B cell (primary cell): Measurements from ENCODE around the gene UBE2O. TPM values are rescaled to one million over a fixed set of nuclear protein-coding genes. Genes with fewer than 3 reads are reported as not detected.

Experiments
- ATAC-seq: fragments of 200-7000 bp; cut with Tn5 transposase; one replicate; pipeline ENCODE4 v1.10.0; 2021; ENCODE audit warnings: low read depth, mild to moderate bottlenecking, moderate number of reproducible peaks, moderate library complexity
- CTCF ChIA-PET: fragments of 350-600 bp; sonication (Branson Sonifier 250); formaldehyde crosslinking; loops from one replicate; lab custom pipeline; 2021; ENCODE audit warnings: antibody characterized with exemption, inconsistent platforms; lab: Charles Lee
- POLR2A ChIA-PET: fragments of 350-600 bp; sonication (Branson Sonifier 250); formaldehyde crosslinking; loops from one replicate; lab custom pipeline; 2021; ENCODE audit warnings: antibody characterized with exemption; lab: Charles Lee
- DNase-seq: peaks from one replicate; pipeline ENCODE4 v3.0.0; 2013
- H2AFZ ChIP-seq: 2 replicates; pipeline ENCODE4 v1.6.1; 2012; ENCODE audit warnings: mild to moderate bottlenecking, low read depth, low read length; ENCODE audit not compliant: insufficient read depth, poor library complexity, severe bottlenecking
- H3K27ac ChIP-seq, 2 donors: 1 replicate in 1 of 2; 2 replicates in 1 of 2; pipeline ENCODE4 v1.5.1; 2012 to 2013; ENCODE audit warnings: low read length in 2 of 2, mild to moderate bottlenecking in 2 of 2, moderate library complexity in 1 of 2
- H3K27me3 ChIP-seq, 4 experiments: fragments of 200-600 bp in 1 of 4; sonication (generic) in 1 of 4; replicated peaks in 1 of 4; 1 replicate in 2 of 4; 2 replicates in 2 of 4; pipeline versions ENCODE4 v1.6.1 to v1.7.0; 2013 to 2016; ENCODE audit warnings: low read length in 3 of 4, mild to moderate bottlenecking in 2 of 4, mixed read lengths in 1 of 4, moderate library complexity in 1 of 4; ENCODE audit not compliant: insufficient read depth in 4 of 4, control insufficient read depth in 3 of 4; ENCODE audit errors: control extremely low read depth in 1 of 4
- H3K36me3 ChIP-seq, 2 experiments: replicated peaks in 1 of 2; 1 replicate in 1 of 2; 2 replicates in 1 of 2; pipeline versions ENCODE4 v1.6.1 to v1.7.1; 2013; ENCODE audit warnings: low read length in 1 of 2; ENCODE audit not compliant: insufficient read depth in 2 of 2, control insufficient read depth in 1 of 2; ENCODE audit errors: control extremely low read depth in 1 of 2, extremely low read depth in 1 of 2
- H3K4me1 ChIP-seq, 2 donors: fragments of 200-600 bp in 1 of 2; sonication (generic) in 1 of 2; 1 replicate in 1 of 2; 2 replicates in 1 of 2; pipeline versions ENCODE4 v1.5.1 to v1.6.1; 2013 to 2017; ENCODE audit warnings: low read length in 2 of 2; ENCODE audit not compliant: control insufficient read depth in 2 of 2, insufficient read depth in 2 of 2
- H3K4me2 ChIP-seq: replicated peaks from 2 replicates; pipeline ENCODE3; 2012; ENCODE audit warnings: mild to moderate bottlenecking, low read depth, low read length; ENCODE audit not compliant: poor library complexity, severe bottlenecking
- H3K4me3 ChIP-seq, 5 experiments: fragments of 200-600 bp in 1 of 5; sonication (generic) in 1 of 5; 1 replicate in 3 of 5; 2 replicates in 2 of 5; pipeline versions ENCODE4 v1.5.1 to v1.7.0; 2011 to 2016; ENCODE audit warnings: low read length in 4 of 5, mild to moderate bottlenecking in 4 of 5, low read depth in 2 of 5, control low read depth in 1 of 5, moderate library complexity in 1 of 5; ENCODE audit not compliant: insufficient read depth in 1 of 5; ENCODE audit errors: control extremely low read depth in 1 of 5, extremely low read depth in 1 of 5
- H3K79me2 ChIP-seq: fragments of 200-600 bp; sonication (generic); one replicate; pipeline ENCODE4 v1.6.0; 2016; ENCODE audit warnings: low read length; ENCODE audit not compliant: control insufficient read depth, insufficient read depth
- H3K9ac ChIP-seq: fragments of 200-600 bp; sonication (generic); 2 replicates; pipeline ENCODE4 v1.6.1; 2017; ENCODE audit warnings: mild to moderate bottlenecking, low read length, moderate library complexity
- H3K9me3 ChIP-seq, 3 donors: one replicate each; pipeline versions ENCODE4 v1.6.1 to v1.7.1; 2013; ENCODE audit warnings: low read length in 2 of 3; ENCODE audit not compliant: control insufficient read depth in 2 of 3, insufficient read depth in 1 of 3; ENCODE audit errors: control extremely low read depth in 1 of 3
- H4K20me1 ChIP-seq: 2 replicates; pipeline ENCODE4 v1.6.0; 2012; ENCODE audit warnings: mild to moderate bottlenecking, low read length; ENCODE audit not compliant: insufficient read depth, control insufficient read depth, poor library complexity, severe bottlenecking
- H3K27ac Mint-ChIP-seq: one replicate; pipeline ENCODE4 v1.8.0; 2021; ENCODE audit warnings: mixed read lengths
- H3K27me3 Mint-ChIP-seq: one replicate; pipeline ENCODE4 v1.8.0; 2021; ENCODE audit warnings: mixed read lengths
- H3K4me1 Mint-ChIP-seq: one replicate; pipeline ENCODE4 v1.8.0; 2021; ENCODE audit warnings: mixed read lengths
- H3K4me3 Mint-ChIP-seq: one replicate; pipeline ENCODE4 v1.8.0; 2021; ENCODE audit warnings: mixed read lengths
- H3K9me3 Mint-ChIP-seq: one replicate; pipeline ENCODE4 v1.8.0; 2022; ENCODE audit warnings: mixed read lengths; ENCODE audit not compliant: insufficient read depth
- EZH2 ChIP-seq: IDR thresholded peaks from 2 replicates; pipeline ENCODE4 v1.6.1; 2012; ENCODE audit warnings: borderline replicate concordance, low read depth, mild to moderate bottlenecking, moderate library complexity, low read length; ENCODE audit not compliant: insufficient read depth, poor library complexity, severe bottlenecking
- WGBS: methylation state at CpG from one replicate; pipeline ENCODE4 v1.1.5; 2013; ENCODE audit warnings: missing lambda C conversion rate; ENCODE audit not compliant: insufficient coverage; 5-methylcytosine and 5-hydroxymethylcytosine counted together
- intact Hi-C: fragments of 100-400 bp; cut with micrococcal nuclease; formaldehyde crosslinking; loops from one replicate; pipeline ENCODE4 v1.10.0; 2022
- polyA plus RNA-seq: library from polyadenylated mRNA; depleted of rRNA; stranded (reverse); fragments of >200 nt; gene quantifications from 2 replicates; pipeline ENCODE4 v1.2.3, GENCODE V29; 2012
- total RNA-seq, 2 donors: library from RNA; stranded (reverse); fragments of 120-200 nt in 1 of 2; gene quantifications; 1 replicate in 1 of 2; 2 replicates in 1 of 2; pipeline versions ENCODE4 v1.2.3 to v1.2.4, GENCODE V29; 2013 to 2022
- TF ChIP-seq, protein P1 (sequence below): fragments of 200-600 bp; IDR thresholded peaks from one replicate; pipeline ENCODE4 v1.8.0; 2022; ENCODE audit warnings: antibody characterized with exemption, mild to moderate bottlenecking

The UBE2O gene
- total and polyA plus RNA-seq, 2 donors (not counting 1 experiment from before 2014, with no cell fraction given), result 41.3 to 54.0 TPM

- Histone ChIP-seq H3K9ac (no peak overlapping the region), H3K79me2 (peaks cover 32% of the 10 kb centered on the region), H3K27ac (no peak overlapping the region), H3K4me3 (no peak overlapping the region), H3K4me2 (no peak overlapping the region), H3K36me3 (peaks cover 0 to 88% of the 10 kb centered on the region in 2 experiments), H3K27me3 (no peaks in the 10 kb centered on the region), H3K4me1 (no peaks in the 10 kb centered on the region), H3K9me3 (no peaks in the 10 kb centered on the region), H2AFZ (no peak overlapping the region), H4K20me1 (peaks cover 26% of the 10 kb centered on the region)
- H3K27ac Mint-ChIP-seq, result no peak overlapping the region
- no peak overlapping the region for H3K4me3 Mint-ChIP-seq
- intact Hi-C loops, result no loop called here
- no peaks in the 10 kb centered on the region for H3K4me1 Mint-ChIP-seq
- ChIA-PET POLR2A (interaction anchor here (0.6 to 1.4 kb wide), 3 partner anchors 12 to 44 kb away, joined by 3 to 6 read pairs (median 6); partner anchors contain the start of gene PRPSAP1), CTCF (interaction anchor here (0.6 to 6.3 kb wide), 56 partner anchors 9 to 393 kb away, joined by 3 to 119 read pairs (median 5); partner anchors contain the start of genes AANAT, PRPSAP1, QRICH2 and RHBDF2)
- no peaks in the 10 kb centered on the region for H3K9me3 Mint-ChIP-seq
- peak; percentile 85 for DNase-seq
- no peaks in the 10 kb centered on the region for H3K27me3 Mint-ChIP-seq
- TF ChIP-seq, protein P1, sequence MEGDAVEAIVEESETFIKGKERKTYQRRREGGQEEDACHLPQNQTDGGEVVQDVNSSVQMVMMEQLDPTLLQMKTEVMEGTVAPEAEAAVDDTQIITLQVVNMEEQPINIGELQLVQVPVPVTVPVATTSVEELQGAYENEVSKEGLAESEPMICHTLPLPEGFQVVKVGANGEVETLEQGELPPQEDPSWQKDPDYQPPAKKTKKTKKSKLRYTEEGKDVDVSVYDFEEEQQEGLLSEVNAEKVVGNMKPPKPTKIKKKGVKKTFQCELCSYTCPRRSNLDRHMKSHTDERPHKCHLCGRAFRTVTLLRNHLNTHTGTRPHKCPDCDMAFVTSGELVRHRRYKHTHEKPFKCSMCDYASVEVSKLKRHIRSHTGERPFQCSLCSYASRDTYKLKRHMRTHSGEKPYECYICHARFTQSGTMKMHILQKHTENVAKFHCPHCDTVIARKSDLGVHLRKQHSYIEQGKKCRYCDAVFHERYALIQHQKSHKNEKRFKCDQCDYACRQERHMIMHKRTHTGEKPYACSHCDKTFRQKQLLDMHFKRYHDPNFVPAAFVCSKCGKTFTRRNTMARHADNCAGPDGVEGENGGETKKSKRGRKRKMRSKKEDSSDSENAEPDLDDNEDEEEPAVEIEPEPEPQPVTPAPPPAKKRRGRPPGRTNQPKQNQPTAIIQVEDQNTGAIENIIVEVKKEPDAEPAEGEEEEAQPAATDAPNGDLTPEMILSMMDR, result peak; percentile 97
- no peak for TF ChIP-seq EZH2
- peak; percentile 95 for ATAC-seq
- 74% methylated on average over 16 of the region's 16 CpGs for WGBS
These were observed 55.0 kb downstream of the UBE2O start for GRCh38 chr17:76397687-76398522.

DNA sequence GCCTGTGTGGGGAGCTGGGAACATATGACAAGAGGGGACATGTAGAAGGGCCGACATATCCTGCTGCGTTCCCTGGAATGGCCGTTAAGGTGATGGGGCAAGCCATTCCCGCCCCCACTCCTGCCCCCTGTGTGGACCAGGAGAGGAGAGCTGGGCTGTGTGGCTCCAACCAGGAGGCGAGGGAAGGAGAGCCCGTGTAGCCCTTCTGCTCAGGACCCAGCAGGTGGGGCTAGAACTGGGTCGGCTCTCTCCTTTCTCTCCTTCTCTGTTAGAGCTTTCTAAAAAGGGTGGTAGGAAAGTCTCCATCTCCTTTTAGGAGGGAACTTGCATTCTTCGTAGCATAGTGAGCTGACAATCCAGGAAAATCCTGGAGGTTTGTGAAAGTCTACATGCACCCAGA lies 55.8 kb downstream of the UBE2O start:
- TF ChIP-seq EZH2, result no peak
- TF ChIP-seq, protein P1, result no peak

More for the DNA sequence above, 55.8 kb downstream of the UBE2O start:
- intact Hi-C loops, result no loop called here
- H3K4me1 ChIP-seq, result no peaks in the 10 kb centered on the region
- Mint-ChIP-seq H3K27ac (no peak overlapping the region), H3K4me1 (no peaks in the 10 kb centered on the region), H3K27me3 (no peaks in the 10 kb centered on the region), H3K4me3 (no peak overlapping the region), H3K9me3 (no peaks in the 10 kb centered on the region)
- peaks cover 25% of the 10 kb centered on the region for H3K79me2 ChIP-seq
- H3K9me3 ChIP-seq, result no peaks in the 10 kb centered on the region
- H3K4me3 ChIP-seq, result no peak overlapping the region
- no peak overlapping the region for H3K27ac ChIP-seq
- no peaks in the 10 kb centered on the region for H3K27me3 ChIP-seq
- no peak overlapping the region for H3K4me2 ChIP-seq
- H2AFZ ChIP-seq, result no peak overlapping the region
- DNase-seq (no peak), ATAC-seq (no peak)
- POLR2A ChIA-PET, result interaction anchor here (0.6 to 1.2 kb wide), 2 partner anchors 14 to 43 kb away, joined by 3 to 6 read pairs; partner anchors contain the start of gene PRPSAP1
- CTCF ChIA-PET, result interaction anchor here (0.6 to 6.3 kb wide), 43 partner anchors 10 to 383 kb away, joined by 3 to 119 read pairs (median 6); partner anchors contain the start of genes AANAT, PRPSAP1, QRICH2 and RHBDF2
- WGBS, result 100% methylated on average over 5 of the region's 8 CpGs
- H3K36me3 ChIP-seq, result peaks cover 0 to 83% of the 10 kb centered on the region in 2 experiments
- no peak overlapping the region for H3K9ac ChIP-seq
- H4K20me1 ChIP-seq, result peaks cover 20% of the 10 kb centered on the region
